ENCODE results near the gene GPD1L.

Gene GPD1L

GRCh38 chr3:32143849-32144757 is 37.7 kb downstream of the GPD1L start (continued):
- TF ChIP-seq ZNF350 (tag by site-specific recombination; IDR thresholded peaks at IDR 0.05), result no peak
- TF ChIP-seq ZNF112 (tag by site-specific recombination; IDR thresholded peaks at IDR 0.05), result no peak
- no peak for TF ChIP-seq ZNF623 (tag by site-specific recombination; IDR thresholded peaks at IDR 0.05)
- TF ChIP-seq, protein P1, sequence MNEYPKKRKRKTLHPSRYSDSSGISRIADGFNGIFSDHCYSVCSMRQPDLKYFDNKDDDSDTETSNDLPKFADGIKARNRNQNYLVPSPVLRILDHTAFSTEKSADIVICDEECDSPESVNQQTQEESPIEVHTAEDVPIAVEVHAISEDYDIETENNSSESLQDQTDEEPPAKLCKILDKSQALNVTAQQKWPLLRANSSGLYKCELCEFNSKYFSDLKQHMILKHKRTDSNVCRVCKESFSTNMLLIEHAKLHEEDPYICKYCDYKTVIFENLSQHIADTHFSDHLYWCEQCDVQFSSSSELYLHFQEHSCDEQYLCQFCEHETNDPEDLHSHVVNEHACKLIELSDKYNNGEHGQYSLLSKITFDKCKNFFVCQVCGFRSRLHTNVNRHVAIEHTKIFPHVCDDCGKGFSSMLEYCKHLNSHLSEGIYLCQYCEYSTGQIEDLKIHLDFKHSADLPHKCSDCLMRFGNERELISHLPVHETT (tag by site-specific recombination; IDR thresholded peaks at IDR 0.05), result no peak
- no peak for TF ChIP-seq YY2 (tag by site-specific recombination; IDR thresholded peaks at IDR 0.05)
- 0 out of 2 replicates have a peak, but pooled peaks have one; percentile 24 for TF ChIP-seq ZBTB17 (tag by site-specific recombination; IDR thresholded peaks at IDR 0.05)
- TF ChIP-seq ZNF580 (tag by site-specific recombination; IDR thresholded peaks at IDR 0.05), result no peak
- TF ChIP-seq, protein P2, sequence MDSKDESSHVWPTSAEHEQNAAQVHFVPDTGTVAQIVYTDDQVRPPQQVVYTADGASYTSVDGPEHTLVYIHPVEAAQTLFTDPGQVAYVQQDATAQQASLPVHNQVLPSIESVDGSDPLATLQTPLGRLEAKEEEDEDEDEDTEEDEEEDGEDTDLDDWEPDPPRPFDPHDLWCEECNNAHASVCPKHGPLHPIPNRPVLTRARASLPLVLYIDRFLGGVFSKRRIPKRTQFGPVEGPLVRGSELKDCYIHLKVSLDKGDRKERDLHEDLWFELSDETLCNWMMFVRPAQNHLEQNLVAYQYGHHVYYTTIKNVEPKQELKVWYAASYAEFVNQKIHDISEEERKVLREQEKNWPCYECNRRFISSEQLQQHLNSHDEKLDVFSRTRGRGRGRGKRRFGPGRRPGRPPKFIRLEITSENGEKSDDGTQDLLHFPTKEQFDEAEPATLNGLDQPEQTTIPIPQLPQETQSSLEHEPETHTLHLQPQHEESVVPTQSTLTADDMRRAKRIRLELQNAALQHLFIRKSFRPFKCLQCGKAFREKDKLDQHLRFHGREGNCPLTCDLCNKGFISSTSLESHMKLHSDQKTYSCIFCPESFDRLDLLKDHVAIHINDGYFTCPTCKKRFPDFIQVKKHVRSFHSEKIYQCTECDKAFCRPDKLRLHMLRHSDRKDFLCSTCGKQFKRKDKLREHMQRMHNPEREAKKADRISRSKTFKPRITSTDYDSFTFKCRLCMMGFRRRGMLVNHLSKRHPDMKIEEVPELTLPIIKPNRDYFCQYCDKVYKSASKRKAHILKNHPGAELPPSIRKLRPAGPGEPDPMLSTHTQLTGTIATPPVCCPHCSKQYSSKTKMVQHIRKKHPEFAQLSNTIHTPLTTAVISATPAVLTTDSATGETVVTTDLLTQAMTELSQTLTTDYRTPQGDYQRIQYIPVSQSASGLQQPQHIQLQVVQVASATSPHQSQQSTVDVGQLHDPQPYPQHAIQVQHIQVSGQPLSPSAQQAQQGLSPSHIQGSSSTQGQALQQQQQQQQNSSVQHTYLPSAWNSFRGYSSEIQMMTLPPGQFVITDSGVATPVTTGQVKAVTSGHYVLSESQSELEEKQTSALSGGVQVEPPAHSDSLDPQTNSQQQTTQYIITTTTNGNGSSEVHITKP (tag by site-specific recombination; IDR thresholded peaks at IDR 0.05), result peak; percentile 47
- TF ChIP-seq ZNF155 (tag by site-specific recombination; IDR thresholded peaks at IDR 0.05), result no peak
- TF ChIP-seq TSHZ1 (tag by site-specific recombination; IDR thresholded peaks at IDR 0.05; ENCODE audit: borderline replicate concordance), result no peak
- no peak for TF ChIP-seq ZNF169 (tag by site-specific recombination; IDR thresholded peaks at IDR 0.05)
- TF ChIP-seq ZNF837 (tag by site-specific recombination; IDR thresholded peaks at IDR 0.05), result no peak
- TF ChIP-seq ZNF10 (tag by site-specific recombination; IDR thresholded peaks at IDR 0.05), result no peak
- no peak for TF ChIP-seq ZNF473 (tag by site-specific recombination; IDR thresholded peaks at IDR 0.05)
- no peak for TF ChIP-seq ZNF549 (tag by site-specific recombination; IDR thresholded peaks at IDR 0.05)
- no peak for TF ChIP-seq MEIS1 (CRISPR knock-in tag; IDR thresholded peaks at IDR 0.05; ENCODE audit: borderline replicate concordance)
- no peak for TF ChIP-seq TRIM28 (IDR thresholded peaks at IDR 0.05; ENCODE audit: borderline replicate concordance, low read length)
- TF ChIP-seq ZNF121 (tag by site-specific recombination; IDR thresholded peaks at IDR 0.05), result no peak
- TF ChIP-seq ZNF521 (tag by site-specific recombination; IDR thresholded peaks at IDR 0.05), result no peak
- TF ChIP-seq ZNF354C (tag by site-specific recombination; IDR thresholded peaks at IDR 0.05; ENCODE audit: borderline replicate concordance, low read depth), result no peak
- TF ChIP-seq ZNF2 (tag by site-specific recombination; IDR thresholded peaks at IDR 0.05), result no peak
- no peak for TF ChIP-seq KLF16 (tag by site-specific recombination; IDR thresholded peaks at IDR 0.05)
- TF ChIP-seq ZXDB (tag by site-specific recombination; IDR thresholded peaks at IDR 0.05), result no peak
- TF ChIP-seq ZFHX2 (tag by site-specific recombination; conservative IDR thresholded peaks at IDR 0.05), result no peak
